Panc1 (cell line): ENCODE data around the gene SLC16A8. TPM values are rescaled to one million over a fixed set of nuclear protein-coding genes. Genes with fewer than 3 reads are reported as not detected.

Source experiments
- ATAC-seq: fragments of 200-7000 bp; cut with Tn5 transposase; 2 replicates; pipeline ENCODE4 v1.9.1; 2020; ENCODE audit warnings: mild to moderate bottlenecking, moderate library complexity
- BruUV-seq: library from RNA; stranded (reverse); fragments of 400-500 nt; replicated peaks from 2 replicates; lab custom pipeline; 2021; lab: Mats Ljungman, UMichigan
- CTCF ChIA-PET: fragments of 300-600 bp; sonication (Branson Sonifier 250); formaldehyde crosslinking; loops from one replicate; lab custom pipeline; 2022; ENCODE audit warnings: antibody characterized with exemption; lab: Charles Lee
- POLR2A ChIA-PET: fragments of 300-600 bp; sonication (Branson Sonifier 250); formaldehyde crosslinking; loops from one replicate; lab custom pipeline; 2022; ENCODE audit warnings: antibody characterized with exemption; lab: Charles Lee
- DNase-seq: peaks from one replicate; pipeline ENCODE4 v3.0.0-alpha.2; 2010; ENCODE audit warnings: low read depth, low spot score
- H3K27ac ChIP-seq: 2 replicates; pipeline ENCODE4 v1.5.1; 2011; ENCODE audit warnings: mild to moderate bottlenecking, low read length, inconsistent platforms
- H3K27me3 ChIP-seq: fragments of 200-500 bp; sonication (Bioruptor generic); 2 replicates; pipeline ENCODE4 v1.6.0; 2014; ENCODE audit warnings: low read length, inconsistent platforms; ENCODE audit not compliant: control insufficient read depth, insufficient read depth
- H3K36me3 ChIP-seq: fragments of 200-500 bp; sonication (Bioruptor generic); 2 replicates; pipeline ENCODE4 v1.5.1; 2014; ENCODE audit warnings: inconsistent platforms, mild to moderate bottlenecking, low read length, moderate library complexity; ENCODE audit not compliant: control insufficient read depth, insufficient read depth
- H3K4me1 ChIP-seq: 2 replicates; pipeline ENCODE4 v1.5.1; 2011; ENCODE audit warnings: inconsistent platforms, mild to moderate bottlenecking, low read length, moderate library complexity; ENCODE audit not compliant: control insufficient read depth, insufficient read depth
- H3K4me3 ChIP-seq, 2 experiments: 2 replicates each; pipeline ENCODE4 v1.5.1; 2011 to 2012; ENCODE audit warnings: low read depth in 2 of 2, low read length in 2 of 2, mild to moderate bottlenecking in 2 of 2, inconsistent platforms in 1 of 2, moderate library complexity in 1 of 2
- H3K9me3 ChIP-seq: fragments of 200-500 bp; sonication (Bioruptor generic); 2 replicates; pipeline ENCODE4 v1.5.1; 2014; ENCODE audit warnings: low read depth, mild to moderate bottlenecking, inconsistent platforms, low read length, moderate library complexity; ENCODE audit not compliant: control insufficient read depth, insufficient read depth
- CTCF ChIP-seq: fragments of 450-650 bp; IDR thresholded peaks from 2 replicates; pipeline ENCODE4 v1.5.1; 2017; ENCODE audit warnings: mild to moderate bottlenecking
- POLR2AphosphoS5 ChIP-seq: IDR thresholded peaks from 2 replicates; pipeline ENCODE4 v1.6.1; 2012; ENCODE audit warnings: mild to moderate bottlenecking, low read depth, low read length, moderate library complexity
- REST ChIP-seq, 2 experiments: IDR thresholded peaks; 2 replicates each; pipeline ENCODE4 v1.6.1; 2011 to 2012; ENCODE audit warnings: low read depth in 2 of 2, control low read depth in 1 of 2, low read length in 1 of 2, mild to moderate bottlenecking in 1 of 2, moderate library complexity in 1 of 2; ENCODE audit not compliant: insufficient read depth in 1 of 2
- SIN3A ChIP-seq: IDR thresholded peaks from 2 replicates; pipeline ENCODE4 v1.6.1; 2012; ENCODE audit warnings: low read depth, mild to moderate bottlenecking, low read length, moderate library complexity, borderline replicate concordance; ENCODE audit not compliant: insufficient read depth
- TCF7L2 ChIP-seq: IDR thresholded peaks from 2 replicates; pipeline ENCODE4 v1.6.1; 2011; ENCODE audit warnings: mild to moderate bottlenecking, low read depth, low read length, inconsistent platforms
- in situ Hi-C: cut with HindIII; loops from 2 replicates; pipeline ENCODE4 v1.10.0; 2016; ENCODE audit warnings: low sequenced_read_pairs, low pct_unique_long_range_greater_than_20kb
- intact Hi-C: fragments of 100-400 bp; cut with micrococcal nuclease; formaldehyde crosslinking; loops from one replicate; pipeline ENCODE4 v1.10.0; 2022; ENCODE audit not compliant: unreplicated experiment
- total RNA-seq: library from RNA; stranded (reverse); gene quantifications from one replicate; pipeline ENCODE4 v1.2.1, GENCODE V29; 2021; ENCODE audit not compliant: unreplicated experiment

SLC16A8 gene
- total RNA-seq, 1 experiment from 2014 or later, result not detected

- ChIA-PET POLR2A (no interaction called here), CTCF (no interaction called here)
- no peaks in the 10 kb centered on the region for H3K36me3 ChIP-seq
- in situ Hi-C loops, result no loop called here
- intact Hi-C loops, result no loop called here
- no peaks in the 10 kb centered on the region for H3K27me3 ChIP-seq
- H3K27ac ChIP-seq, result no peak overlapping the region
- ATAC-seq (no peak), DNase-seq (no peak)
- H3K9me3 ChIP-seq, result no peaks in the 10 kb centered on the region
- H3K4me1 ChIP-seq, result no peaks in the 10 kb centered on the region; the same call in 1 of the 2 replicates
- H3K4me3 ChIP-seq, result no peak overlapping the region
- no TSS peak for BruUV-seq
- TF ChIP-seq SIN3A (no peak), CTCF (no peak), TCF7L2 (no peak), POLR2AphosphoS5 (no peak), REST (IDR thresholded peaks at IDR 0.05; ENCODE audit: insufficient read depth in 1 of 2, low read depth in 2 of 2, low read length in 1 of 2) (no peak)
Measured at GRCh38 chr22:38086942-38087341, 3.0 kb upstream of the SLC16A8 start.

- no peak overlapping the region for H3K27ac ChIP-seq
- ChIA-PET POLR2A (no interaction called here), CTCF (interaction anchor here (1.3 kb wide), 1 partner anchor 11 kb away, joined by 3 read pairs; no protein-coding TSS in a partner anchor)
- ATAC-seq (peak; percentile 27; the same call in 1 of the 2 replicates), DNase-seq (no peak)
- H3K36me3 ChIP-seq, result no peaks in the 10 kb centered on the region
- no peaks in the 10 kb centered on the region for H3K9me3 ChIP-seq
- intact Hi-C loops, result no loop called here
- no TSS peak for BruUV-seq
- no peak for TF ChIP-seq POLR2AphosphoS5
- no peak for TF ChIP-seq SIN3A
- TF ChIP-seq REST (IDR thresholded peaks at IDR 0.05; ENCODE audit: insufficient read depth in 1 of 2, low read depth in 2 of 2, low read length in 1 of 2), result no peak
- no peak for TF ChIP-seq CTCF
- TF ChIP-seq TCF7L2, result no peak
- in situ Hi-C loops, result no loop called here
- H3K4me1 ChIP-seq, result no peaks in the 10 kb centered on the region; the same call in 1 of the 2 replicates
- no peaks in the 10 kb centered on the region for H3K27me3 ChIP-seq
- H3K4me3 ChIP-seq, result no peak overlapping the region
Measured at GRCh38 chr22:38086001-38086845, 2.2 kb upstream of the SLC16A8 start.
